Heart left ventricle (tissue), 16 donors: ENCODE measurements around the gene MYB. TPM values are rescaled to one million over a fixed set of nuclear protein-coding genes. Genes with fewer than 3 reads are reported as not detected.

Source experiments
- ATAC-seq, 4 donors: fragments of 200-7000 bp; cut with Tn5 transposase; one replicate each; pipeline ENCODE4 v1.9.1; 2020 to 2022; ENCODE audit warnings: moderate library complexity in 4 of 4, mild to moderate bottlenecking in 3 of 4, moderate number of reproducible peaks in 1 of 4
- DNase-seq, 5 donors: peaks; one replicate each; pipeline ENCODE4 v3.0.0-alpha.2; 2020
- H3K27ac ChIP-seq, 12 donors: fragments of 200-600 bp; sonication (generic) in 4 of 12; one replicate each; pipeline versions ENCODE4 v1.5.0 to v1.8.0; 2016 to 2022; ENCODE audit warnings: mild to moderate bottlenecking in 2 of 12
- H3K27me3 ChIP-seq, 9 donors: fragments of 200-600 bp; sonication (generic) in 2 of 9; one replicate each; pipeline versions ENCODE4 v1.5.1 to v1.8.0; 2016 to 2022; ENCODE audit warnings: mild to moderate bottlenecking in 3 of 9
- H3K36me3 ChIP-seq, 9 donors: fragments of 200-600 bp; sonication (generic) in 2 of 9; one replicate each; pipeline versions ENCODE4 v1.5.0 to v1.8.0; 2018 to 2022; ENCODE audit warnings: mild to moderate bottlenecking in 2 of 9
- H3K4me1 ChIP-seq, 12 donors: fragments of 200-600 bp; sonication (generic) in 4 of 12; one replicate each; pipeline versions ENCODE4 v1.5.0 to v1.8.0; 2016 to 2022; ENCODE audit warnings: mild to moderate bottlenecking in 3 of 12
- H3K4me3 ChIP-seq, 12 donors: fragments of 200-600 bp; sonication (generic) in 4 of 12; one replicate each; pipeline versions ENCODE4 v1.5.0 to v1.8.0; 2017 to 2022; ENCODE audit warnings: mild to moderate bottlenecking in 9 of 12, moderate library complexity in 4 of 12
- H3K9me3 ChIP-seq, 12 donors: fragments of 200-600 bp; sonication (generic) in 4 of 12; one replicate each; pipeline versions ENCODE4 v1.5.0 to v1.8.0; 2016 to 2022; ENCODE audit warnings: mild to moderate bottlenecking in 1 of 12
- CTCF ChIP-seq, 12 donors: fragments of 200-600 bp; sonication (generic) in 4 of 12; IDR thresholded peaks; one replicate each; pipeline versions ENCODE4 v1.5.0 to v1.8.0; 2018 to 2022; ENCODE audit warnings: antibody characterized with exemption in 12 of 12, mild to moderate bottlenecking in 5 of 12
- POLR2A ChIP-seq, 2 donors: fragments of 450-650 bp; IDR thresholded peaks; one replicate each; pipeline ENCODE4 v1.6.1; 2017; ENCODE audit warnings: antibody characterized with exemption in 2 of 2, mild to moderate bottlenecking in 2 of 2, moderate library complexity in 2 of 2
- WGBS, 4 donors: extraction: QIAGEN DNeasy Blood & Tissue Kit in 2 of 4; methylation state at CpG; one replicate each; pipeline versions ENCODE4 v1.1.5 to v1.1.7; 2013 to 2018; 5-methylcytosine and 5-hydroxymethylcytosine counted together
- intact Hi-C, 10 donors: fragments of 100-400 bp; cut with DNase I; formaldehyde crosslinking; loops; one replicate each; pipeline versions ENCODE4 v1.11.1 to v1.14.2; 2022
- polyA plus RNA-seq, 2 donors: library from polyadenylated mRNA; stranded (reverse); fragments of 200-250 nt; gene quantifications; one replicate each; pipeline ENCODE4 v1.2.3, GENCODE V29; 2013
- total RNA-seq, 9 donors: library from RNA; depleted of rRNA in 2 of 9; stranded (reverse); fragments of >200 nt in 2 of 9; fragmentation: NEBNext Ultra II Directional in 3 of 9; extraction: Animal tissue kit (Norgen Biotek cat#: 25700) in 3 of 9; gene quantifications; one replicate each; pipeline versions ENCODE4 v1.1.0 to v1.2.4, GENCODE V29; 2016 to 2023
- donor health status: ischemic (EF 13 %, LVEDD 7.1; RV severe dilation, severe dysfunction).
- donor health status: healthy with polysubstance abuse.
- donor health status: DM: no; HTN: yes; CAD: no.
- donor health status: DM: no; HTN: no; CAD: no.
- donor health status: ischemic (EF 25% LVEDD 6.9; RV normal size, moderate dysfunction).
- donor health status: ischemic (EF 25% LVEDD 5.7; RV mildly dilated, moderate dysfunction).
- donor health status: healthy.
- donor health status: DM: yes; HTN: yes; CAD: no.
- donor health status: ischemic (EF 35%, LVEDD 5.7; RV mildly dilated, moderate dysfunction).
- donor health status: nonischemic (EF 11% LVEDD 7.7; RV severe dilation, severe dysfunction).
- donor health status: DM: yes; HTN: yes; CAD: no.
- donor health status: PGD.
- donor health status: ischemic (EF 29% LVEDD 5.4; RV normal size, mild dysfunction).
- donor health status: nonischemic (EF 23%, LVEDD 6.1; RV moderate dilation, normal function).

MYB gene
- total and polyA plus RNA-seq, 11 donors, result 0.12 to 0.53 (median 0.20) TPM; not detected in 8

GRCh38 chr6:135215563-135215962 lies 34.5 kb downstream of the MYB start:
- 57 to 65% (median 61%) methylated on average over 6 of the region's 6 CpGs for WGBS, 4 donors
- Histone ChIP-seq H3K27me3 (no peaks in the 10 kb centered on the region), H3K36me3 (no peaks in the 10 kb centered on the region), H3K4me1 (peaks cover 0 to 1% (median 0%) of the 10 kb centered on the region in 12 donors), H3K9me3 (no peaks in the 10 kb centered on the region), H3K4me3 (no peak overlapping the region), H3K27ac (no peak overlapping the region)
- TF ChIP-seq CTCF (IDR thresholded peaks at IDR 0.05), result no peak
- TF ChIP-seq POLR2A (IDR thresholded peaks at IDR 0.05), result no peak
- no peak for ATAC-seq
- intact Hi-C loops, result no loop called here
- no peak for DNase-seq

GRCh38 chr6:135217663-135218062 lies 36.6 kb downstream of the MYB start:
- Histone ChIP-seq H3K27ac (no peak overlapping the region), H3K27me3 (no peaks in the 10 kb centered on the region), H3K4me3 (no peak overlapping the region), H3K4me1 (no peaks in the 10 kb centered on the region), H3K36me3 (no peaks in the 10 kb centered on the region), H3K9me3 (no peaks in the 10 kb centered on the region)
- ATAC-seq, result no peak
- intact Hi-C loops, result no loop called here
- WGBS, 4 donors, result 94 to 97% (median 95%) methylated on average over 6 of the region's 6 CpGs
- TF ChIP-seq CTCF (IDR thresholded peaks at IDR 0.05), result no peak
- TF ChIP-seq POLR2A (IDR thresholded peaks at IDR 0.05), result no peak
- no peak for DNase-seq

GRCh38 chr6:135219346-135219745 lies 38.2 kb downstream of the MYB start:
- Histone ChIP-seq H3K27ac (no peak overlapping the region), H3K9me3 (no peaks in the 10 kb centered on the region), H3K36me3 (no peaks in the 10 kb centered on the region), H3K4me3 (no peak overlapping the region), H3K4me1 (no peaks in the 10 kb centered on the region), H3K27me3 (no peaks in the 10 kb centered on the region)
- intact Hi-C loops, result no loop called here
- ATAC-seq, result no peak
- DNase-seq, result no peak
- TF ChIP-seq POLR2A (IDR thresholded peaks at IDR 0.05) (no peak), CTCF (IDR thresholded peaks at IDR 0.05) (no peak)
- WGBS, 4 donors, result 91 to 94% (median 93%) methylated on average over 6 of the region's 6 CpGs

GRCh38 chr6:135221042-135221441 lies 39.9 kb downstream of the MYB start:
- intact Hi-C loops, result no loop called here
- TF ChIP-seq POLR2A (IDR thresholded peaks at IDR 0.05) (no peak), CTCF (IDR thresholded peaks at IDR 0.05) (no peak)
- H3K27ac ChIP-seq, result no peak overlapping the region
- H3K9me3 ChIP-seq, result peaks cover 0 to 4% (median 0%) of the 10 kb centered on the region in 12 donors
- no peaks in the 10 kb centered on the region for H3K4me1 ChIP-seq
- no peak for DNase-seq
- H3K27me3 ChIP-seq, result no peaks in the 10 kb centered on the region
- no peaks in the 10 kb centered on the region for H3K36me3 ChIP-seq
- no peak for ATAC-seq
- 85 to 92% (median 89%) methylated on average over 3 of the region's 3 CpGs for WGBS, 4 donors
- H3K4me3 ChIP-seq, result no peak overlapping the region
